ENCODE results near the gene GALNT12. TPM values are rescaled to one million over a fixed set of nuclear protein-coding genes. Genes with fewer than 3 reads are reported as not detected.

GALNT12 gene
- polyA plus RNA-seq, 4 donors: 4.1 to 11.4 (median 10.2) TPM

DNA sequence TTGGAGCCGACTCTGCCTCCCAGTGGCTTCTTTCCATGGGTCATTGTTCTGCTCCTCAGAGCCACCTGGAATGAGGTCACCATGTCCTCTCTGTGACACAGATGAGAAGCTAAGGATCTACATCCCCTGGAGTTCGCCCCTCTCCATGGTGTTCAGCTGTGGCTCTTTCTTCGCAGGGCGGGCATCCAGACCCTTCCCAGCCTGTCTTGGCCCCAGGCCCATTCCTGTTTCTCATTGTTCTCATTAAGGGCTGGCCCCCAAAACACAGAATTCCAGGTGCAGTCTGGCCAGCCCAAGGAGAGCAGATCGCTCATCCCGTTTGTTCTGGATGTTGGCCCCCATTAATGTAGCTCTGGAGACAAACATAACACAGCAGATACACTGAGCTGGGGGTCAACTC is 69.8 kb downstream of the GALNT12 start:
- DNase-seq (ENCODE audit: low read depth in 4 of 4, low spot score in 3 of 4): no peak

- DNase-seq (ENCODE audit: low read depth in 4 of 4, low spot score in 3 of 4): no peak
These were observed 71.9 kb downstream of the GALNT12 start for GRCh38 chr9:98879094-98879962.

DNA sequence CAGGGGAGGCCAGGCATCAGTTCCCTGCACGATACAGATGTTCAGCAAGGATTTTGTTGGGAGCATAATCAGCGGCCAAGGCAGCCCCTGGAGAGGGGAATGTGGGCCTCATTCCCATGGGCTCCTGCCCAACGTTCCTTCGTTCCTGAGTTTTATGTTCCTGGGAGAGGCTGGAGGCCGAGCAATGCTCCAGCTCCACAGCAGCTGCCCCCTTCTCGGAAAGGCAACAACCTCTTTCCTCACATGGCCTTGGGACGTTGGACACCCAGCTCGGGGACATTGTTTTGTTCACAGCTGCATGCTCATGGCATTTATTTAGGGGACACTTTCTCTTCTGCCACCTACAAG is 72.5 kb downstream of the GALNT12 start:
- DNase-seq (ENCODE audit: low read depth in 4 of 4, low spot score in 3 of 4): no peak

DNA sequence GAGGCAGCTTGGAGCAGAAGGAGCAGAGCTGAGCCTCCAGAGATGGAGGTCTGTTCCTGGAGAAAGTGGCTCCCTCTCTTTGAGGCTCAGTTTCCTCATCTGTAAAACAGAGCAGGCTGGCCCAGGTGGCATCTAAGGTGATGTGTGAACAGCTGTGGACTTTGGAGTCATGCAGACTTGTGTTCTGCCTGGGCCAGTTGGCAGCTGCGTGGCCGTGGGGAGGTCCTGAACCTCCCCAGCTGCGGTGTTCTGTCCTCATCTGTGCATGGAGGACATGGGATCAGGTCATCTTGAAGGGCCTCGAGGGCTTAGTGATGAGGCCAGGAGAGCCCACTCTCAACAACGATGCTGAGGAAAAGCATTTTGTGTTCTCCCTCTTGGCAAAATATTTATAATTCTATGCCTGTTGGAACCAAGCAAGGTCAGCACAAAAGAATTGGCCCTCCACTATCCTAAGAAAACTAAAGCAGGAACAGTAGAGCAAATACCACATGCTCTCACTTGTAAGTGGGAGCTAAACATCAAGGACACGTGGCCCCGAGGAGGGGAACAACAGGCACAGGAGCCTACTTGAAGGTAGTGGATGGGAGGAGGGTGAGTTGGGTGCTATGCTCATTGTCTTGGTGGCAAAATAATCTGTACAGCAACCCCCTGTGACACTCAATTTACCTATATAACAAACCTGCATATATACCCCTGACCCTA is 73.0 kb downstream of the GALNT12 start:
- DNase-seq (ENCODE audit: low read depth in 4 of 4, low spot score in 3 of 4): no peak

DNA sequence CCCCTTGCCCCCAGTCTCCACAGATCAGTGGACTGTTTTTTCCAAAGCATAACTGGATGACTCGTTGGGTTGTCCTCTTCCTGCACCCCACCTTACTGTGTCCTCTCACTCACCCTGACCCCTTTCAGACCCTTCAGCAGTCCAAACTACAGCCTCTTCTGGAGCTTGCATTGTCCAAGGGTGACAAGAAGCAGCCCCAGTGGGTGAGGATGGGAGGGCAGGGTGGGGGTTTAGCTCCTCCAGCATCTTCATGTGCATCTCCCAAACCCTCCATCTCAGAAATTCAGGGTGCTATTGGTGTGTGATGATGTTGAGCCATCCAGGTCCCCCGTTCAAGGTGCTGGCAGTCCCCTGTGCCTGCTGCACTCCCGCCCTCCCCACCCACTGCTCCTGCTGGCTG is 73.9 kb downstream of the GALNT12 start:
- no peak for DNase-seq (ENCODE audit: low read depth in 4 of 4, low spot score in 3 of 4)

- no peak for DNase-seq (ENCODE audit: low read depth in 4 of 4, low spot score in 3 of 4)
These were observed 74.5 kb downstream of the GALNT12 start for GRCh38 chr9:98881836-98882568.

- no peak for DNase-seq (ENCODE audit: low read depth in 4 of 4, low spot score in 3 of 4)
These were observed 75.1 kb downstream of the GALNT12 start for GRCh38 chr9:98882569-98882923.

DNA sequence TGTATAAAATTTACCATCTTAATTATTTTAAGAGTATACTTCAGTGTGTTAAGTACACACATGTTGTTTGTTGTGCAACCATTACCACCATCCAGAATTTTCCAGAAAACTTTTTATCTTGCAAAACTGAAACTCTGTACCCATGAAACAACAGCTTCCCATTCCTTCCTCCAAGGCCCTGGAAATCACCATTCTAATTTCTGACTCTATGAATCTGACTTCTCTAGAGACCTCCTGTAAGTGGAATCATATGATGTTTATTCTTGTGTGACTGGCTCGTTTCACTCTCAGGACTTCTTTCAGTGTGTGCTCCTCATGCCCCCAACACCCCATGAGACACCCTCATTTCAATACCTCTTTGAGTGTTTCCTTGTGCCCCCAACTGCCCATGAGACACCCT is 75.8 kb downstream of the GALNT12 start:
- DNase-seq (ENCODE audit: low read depth in 4 of 4, low spot score in 3 of 4): no peak

DNA sequence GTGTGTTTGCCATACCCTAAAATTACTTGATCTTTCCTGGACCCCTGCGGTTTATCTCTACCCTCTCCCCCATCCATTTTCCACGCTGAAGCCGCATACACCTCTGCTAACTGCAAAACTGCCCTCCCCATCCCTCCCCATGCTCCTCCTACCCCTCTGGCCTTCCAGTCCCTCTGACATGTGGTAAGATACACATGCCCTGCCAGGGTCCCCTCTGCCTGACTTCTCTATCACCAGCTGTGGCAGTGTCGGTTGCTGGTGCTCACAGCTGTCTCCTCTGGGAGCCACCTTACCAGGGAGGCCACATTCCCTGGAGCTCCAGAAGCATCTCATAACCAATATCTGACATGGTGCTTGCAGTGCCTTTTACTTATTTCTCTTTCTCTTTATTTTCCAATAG is 77.4 kb downstream of the GALNT12 start:
- DNase-seq (ENCODE audit: low read depth in 4 of 4, low spot score in 3 of 4): no peak

DNA sequence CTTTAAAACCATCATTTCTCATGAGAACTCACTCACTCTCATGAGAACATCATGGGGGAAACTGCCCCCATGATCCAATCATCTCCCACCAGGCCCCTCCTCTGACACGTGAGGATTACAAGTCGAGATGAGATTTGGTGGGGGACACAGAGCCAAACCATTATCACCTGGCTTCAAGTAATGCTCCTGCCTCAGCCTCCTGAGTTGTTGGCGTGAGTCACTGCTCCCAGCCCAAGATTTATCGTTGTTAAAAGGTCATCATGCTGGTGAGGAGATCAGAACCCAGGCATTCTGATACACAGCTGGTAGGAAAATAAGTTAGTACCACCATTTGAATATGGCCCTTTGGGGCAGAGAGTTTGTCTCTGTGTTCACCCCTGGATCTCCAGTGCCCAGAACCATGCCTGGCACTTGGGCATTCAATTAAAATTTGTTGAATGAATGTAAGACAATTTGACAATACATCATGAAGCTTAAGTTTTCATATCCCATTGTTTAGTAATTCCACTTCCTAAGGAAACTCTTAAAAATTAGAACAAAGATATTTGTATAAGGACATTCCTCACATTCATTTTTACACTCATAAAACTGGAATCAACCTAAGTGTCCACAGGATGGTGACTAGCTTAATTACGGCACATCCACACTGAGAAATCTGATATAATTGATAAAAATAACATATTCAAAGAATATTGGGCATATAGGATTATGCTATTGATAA is 78.3 kb downstream of the GALNT12 start:
- no peak for DNase-seq (ENCODE audit: low read depth in 4 of 4, low spot score in 3 of 4)

DNA sequence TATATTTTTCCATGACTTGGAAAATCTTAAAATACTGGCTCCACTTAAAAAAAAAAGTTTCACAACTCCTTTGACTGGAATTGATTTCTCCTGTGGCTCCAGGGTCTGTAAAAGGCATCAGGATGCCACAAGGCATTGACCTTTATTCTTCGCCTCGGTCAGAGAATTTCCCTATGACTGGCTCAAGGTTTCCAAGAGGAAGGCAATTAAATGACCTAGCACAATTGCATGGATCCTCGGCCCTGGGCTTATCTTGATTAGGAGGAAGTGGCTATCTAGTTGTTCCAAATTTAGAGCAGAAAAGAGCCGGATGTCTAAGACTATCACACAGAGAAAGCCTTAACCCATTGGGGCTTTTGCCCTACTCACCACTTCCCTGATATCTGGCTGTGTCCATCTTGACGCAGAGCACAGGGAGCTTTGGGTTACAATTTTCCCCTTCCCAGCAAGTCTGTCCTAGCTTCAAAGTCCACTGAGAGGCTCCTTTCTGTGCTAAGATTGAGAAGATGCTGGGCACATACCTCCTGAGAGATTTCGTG is 79.3 kb downstream of the GALNT12 start:
- no peak for DNase-seq (ENCODE audit: low read depth in 4 of 4, low spot score in 3 of 4)

DNA sequence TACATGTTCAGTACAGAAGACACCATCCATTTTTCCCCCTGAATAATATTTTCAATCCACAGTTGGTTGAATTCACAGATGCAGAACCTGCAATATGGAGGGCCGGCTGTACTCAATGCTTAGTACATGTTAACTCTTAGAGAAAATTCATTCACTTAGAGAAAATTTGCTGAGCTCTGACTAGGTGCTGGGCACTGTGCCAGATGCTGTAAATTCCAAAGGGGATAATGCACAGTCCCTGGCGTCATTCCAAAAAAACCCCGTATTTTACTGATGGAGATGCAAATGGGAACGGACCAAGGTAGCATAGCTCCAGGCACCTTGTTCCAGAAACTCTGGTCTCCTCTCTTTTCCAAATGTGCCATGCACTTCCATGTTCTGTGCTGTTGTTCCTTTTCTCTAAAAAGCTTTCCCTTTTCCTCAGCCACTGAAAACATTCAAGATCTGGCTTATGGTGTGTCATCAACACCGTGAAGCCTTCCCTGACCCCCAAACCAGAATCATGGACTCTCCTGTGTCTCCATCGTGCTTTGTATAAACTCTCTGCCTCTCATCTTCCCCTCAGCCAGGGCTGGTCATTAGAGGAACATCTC is 80.5 kb downstream of the GALNT12 start:
- no peak for DNase-seq (ENCODE audit: low read depth in 4 of 4, low spot score in 3 of 4)

GRCh38 chr9:98888801-98889421 is 81.4 kb downstream of the GALNT12 start:
- DNase-seq (ENCODE audit: low read depth in 4 of 4, low spot score in 3 of 4): no peak

GRCh38 chr9:98890256-98890655 is 82.8 kb downstream of the GALNT12 start:
- DNase-seq (ENCODE audit: low read depth in 4 of 4, low spot score in 3 of 4): no peak

GRCh38 chr9:98892288-98892687 is 84.8 kb downstream of the GALNT12 start:
- DNase-seq (ENCODE audit: low read depth in 4 of 4, low spot score in 3 of 4): no peak

DNA sequence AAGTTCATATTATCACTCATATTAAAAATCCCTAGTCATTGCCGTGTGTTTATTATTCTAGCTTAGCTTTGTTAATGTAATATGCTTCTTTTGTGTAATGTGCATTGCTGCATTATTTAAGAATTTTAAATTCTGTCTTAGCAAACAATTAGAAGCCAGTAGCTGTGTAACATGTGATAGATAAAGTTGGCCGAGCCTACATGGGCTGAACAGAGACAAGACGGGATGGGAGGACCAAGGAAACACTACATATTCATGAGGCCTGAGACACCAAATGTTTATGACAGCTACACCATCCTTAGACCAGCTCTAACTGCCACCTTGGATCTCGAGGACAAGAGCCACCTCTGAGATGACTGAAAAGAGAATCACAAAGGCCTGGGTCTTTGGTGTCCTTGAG is 85.2 kb downstream of the GALNT12 start:
- no peak for DNase-seq (ENCODE audit: low read depth in 4 of 4, low spot score in 3 of 4)

DNA sequence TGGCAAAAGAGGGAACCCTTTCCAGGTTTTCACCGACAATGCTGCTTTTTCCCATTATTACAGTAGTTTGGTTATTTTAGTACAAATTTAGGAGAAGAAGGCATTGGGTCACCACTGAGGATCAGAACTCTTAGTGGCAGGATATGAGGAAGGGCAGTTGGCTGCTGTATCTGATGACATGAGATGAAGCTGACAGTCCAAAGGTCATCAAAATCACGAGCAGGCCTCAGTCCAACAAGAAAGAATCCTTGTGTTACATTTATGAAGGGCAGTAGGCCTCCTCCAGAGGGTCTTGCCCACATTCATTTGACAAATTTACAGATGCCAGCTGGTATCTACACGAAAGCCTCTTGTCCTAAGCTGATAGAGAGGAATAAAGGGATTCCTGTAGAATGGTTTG is 86.7 kb downstream of the GALNT12 start:
- no peak for DNase-seq (ENCODE audit: low read depth in 4 of 4, low spot score in 3 of 4)

GRCh38 chr9:98894761-98895160 is 87.3 kb downstream of the GALNT12 start:
- no peak for DNase-seq (ENCODE audit: low read depth in 4 of 4, low spot score in 3 of 4)

GRCh38 chr9:98896632-98897031 is 89.2 kb downstream of the GALNT12 start:
- DNase-seq (ENCODE audit: low read depth in 4 of 4, low spot score in 3 of 4): no peak

GRCh38 chr9:98897745-98898144 is 90.3 kb downstream of the GALNT12 start:
- no peak for DNase-seq (ENCODE audit: low read depth in 4 of 4, low spot score in 3 of 4)

Measured in left renal pelvis (tissue), 4 donors.